ENCODE measurements around the gene ATP1B2. TPM values are rescaled to one million over a fixed set of nuclear protein-coding genes. Genes with fewer than 3 reads are reported as not detected.
"Not testable (repeated sequence)": the region's sequence is repeated elsewhere in the genome, so short reads cannot be mapped to it uniquely, and the experiment has no call there.

The ATP1B2 gene
- total RNA-seq, 1 donor from 2014 or later: not detected

GRCh38 chr17:7633093-7633492 lies 17.6 kb upstream of the ATP1B2 start:
- no peak for DNase-seq (ENCODE audit: low read depth in 2 of 2)

- DNase-seq (ENCODE audit: low read depth in 2 of 2): peak in 1 of 2 donors; percentile 54
These were observed 16.3 kb upstream of the ATP1B2 start for GRCh38 chr17:7634384-7634783.

DNA sequence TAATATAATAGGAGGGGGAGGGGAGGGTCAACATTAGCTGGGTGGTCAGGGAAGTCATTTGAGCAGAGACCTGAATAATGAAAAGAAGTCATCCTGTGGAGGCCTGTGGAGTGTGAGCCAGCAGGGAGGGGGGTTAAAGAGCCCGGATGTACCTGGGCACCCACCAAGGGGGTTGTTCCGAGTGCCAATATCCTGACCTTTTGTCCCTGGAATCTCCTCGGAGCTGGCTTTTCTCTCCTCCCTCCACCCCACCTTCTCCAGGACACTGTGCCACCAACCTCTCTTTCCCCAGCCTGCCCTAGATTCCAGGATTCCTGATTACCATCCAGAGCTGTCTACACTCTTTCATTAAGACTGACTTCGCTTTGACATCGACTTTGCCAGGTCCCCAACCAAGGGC lies 14.6 kb upstream of the ATP1B2 start:
- DNase-seq (ENCODE audit: low read depth in 2 of 2): no peak

DNA sequence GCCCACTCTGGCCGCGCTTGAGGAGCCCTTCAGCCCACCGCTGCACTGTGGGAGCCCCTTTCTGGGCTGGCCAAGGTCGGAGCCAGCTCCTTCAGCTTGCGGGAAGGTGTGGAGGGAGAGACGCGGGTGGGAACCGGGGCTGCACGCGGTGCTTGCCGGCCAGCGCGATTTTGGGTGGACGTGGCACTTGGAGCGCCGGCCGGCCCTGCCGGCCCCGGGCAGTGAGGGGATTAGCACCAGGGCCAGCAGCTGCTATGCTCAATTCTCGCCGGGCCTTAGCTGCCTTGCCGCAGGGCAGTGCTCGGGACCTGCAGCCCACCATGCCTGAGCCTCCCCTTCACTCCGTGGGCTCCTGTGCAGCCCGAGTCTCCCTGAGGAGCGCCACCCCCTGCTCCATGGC lies 9.9 kb upstream of the ATP1B2 start:
- no peak for DNase-seq (ENCODE audit: low read depth in 2 of 2)

DNA sequence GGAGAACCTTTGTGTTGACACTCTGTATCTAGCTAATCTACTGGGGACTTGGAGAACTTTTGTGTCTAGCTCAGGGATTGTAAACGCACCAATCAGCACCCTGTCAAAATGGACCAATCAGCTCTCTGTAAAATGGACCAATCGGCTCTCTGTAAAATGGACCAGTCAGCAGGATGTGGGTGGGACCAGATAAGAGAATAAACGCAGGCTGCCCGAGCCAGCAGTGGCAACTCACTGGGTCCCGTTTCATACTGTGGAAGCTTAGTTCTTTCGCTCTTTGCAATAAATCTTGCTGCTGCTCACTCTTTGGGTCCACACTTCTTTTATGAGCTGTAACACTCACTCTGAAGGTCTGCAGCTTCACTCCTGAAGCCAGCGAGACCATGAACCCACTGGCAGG lies 9.1 kb upstream of the ATP1B2 start:
- not testable (repeated sequence) for DNase-seq (ENCODE audit: low read depth in 2 of 2)

DNA sequence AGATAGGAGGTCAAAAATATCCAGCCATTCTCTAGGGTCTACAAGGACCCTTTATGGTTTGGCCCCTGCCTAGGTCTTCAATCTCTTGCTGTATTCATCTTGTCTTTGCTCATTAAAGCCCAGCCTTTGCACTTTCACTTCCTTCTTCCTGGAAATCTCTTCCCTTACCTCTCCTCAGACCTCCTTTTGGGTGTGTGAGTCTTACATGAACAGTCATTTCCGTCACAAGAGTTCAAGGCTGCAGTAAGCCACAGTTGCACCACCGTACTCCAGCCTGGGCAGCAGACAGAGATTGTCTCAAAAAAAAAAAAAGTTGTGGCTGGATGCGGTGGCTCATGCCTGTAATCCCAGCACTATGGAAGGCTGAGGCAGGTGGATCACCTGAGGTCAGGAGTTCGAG lies 6.0 kb upstream of the ATP1B2 start:
- DNase-seq (ENCODE audit: low read depth in 2 of 2): no peak

- no peak for DNase-seq (ENCODE audit: low read depth in 2 of 2)
These were observed 4.3 kb upstream of the ATP1B2 start for GRCh38 chr17:7646457-7646856.

- DNase-seq (ENCODE audit: low read depth in 2 of 2): no peak
These were observed 3.7 kb upstream of the ATP1B2 start for GRCh38 chr17:7647018-7647417.

DNA sequence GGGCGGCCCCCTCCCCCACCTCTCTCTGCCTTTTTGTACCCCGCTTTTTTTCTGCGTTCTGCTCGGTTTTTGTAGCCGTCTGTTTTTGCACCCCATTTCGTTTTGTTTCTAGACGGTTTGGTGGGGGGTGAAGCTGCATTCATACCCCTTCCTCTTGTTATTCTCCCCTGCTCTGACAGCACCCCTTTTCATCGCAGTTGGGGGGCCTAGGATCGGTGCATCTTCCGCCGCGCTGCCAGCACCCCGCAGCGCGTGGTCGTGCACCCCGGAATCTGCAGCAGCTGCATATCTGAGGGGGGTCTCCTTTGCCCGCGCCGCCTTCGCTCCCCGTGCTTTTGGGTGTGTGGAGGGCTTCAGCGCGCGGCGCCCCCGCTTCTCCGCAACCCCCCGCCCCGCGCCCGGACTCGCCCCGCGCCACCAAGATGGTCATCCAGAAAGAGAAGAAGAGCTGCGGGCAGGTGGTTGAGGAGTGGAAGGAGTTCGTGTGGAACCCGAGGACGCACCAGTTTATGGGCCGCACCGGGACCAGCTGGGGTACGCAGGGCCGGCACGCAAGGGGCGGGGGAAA lies 455 bp downstream of the ATP1B2 start:
- no peak for DNase-seq (ENCODE audit: low read depth in 2 of 2)

- DNase-seq (ENCODE audit: low read depth in 2 of 2): no peak
These were observed 1.1 kb downstream of the ATP1B2 start for GRCh38 chr17:7651665-7652387.

- DNase-seq (ENCODE audit: low read depth in 2 of 2): no peak
These were observed 1.9 kb downstream of the ATP1B2 start for GRCh38 chr17:7652388-7653356.

DNA sequence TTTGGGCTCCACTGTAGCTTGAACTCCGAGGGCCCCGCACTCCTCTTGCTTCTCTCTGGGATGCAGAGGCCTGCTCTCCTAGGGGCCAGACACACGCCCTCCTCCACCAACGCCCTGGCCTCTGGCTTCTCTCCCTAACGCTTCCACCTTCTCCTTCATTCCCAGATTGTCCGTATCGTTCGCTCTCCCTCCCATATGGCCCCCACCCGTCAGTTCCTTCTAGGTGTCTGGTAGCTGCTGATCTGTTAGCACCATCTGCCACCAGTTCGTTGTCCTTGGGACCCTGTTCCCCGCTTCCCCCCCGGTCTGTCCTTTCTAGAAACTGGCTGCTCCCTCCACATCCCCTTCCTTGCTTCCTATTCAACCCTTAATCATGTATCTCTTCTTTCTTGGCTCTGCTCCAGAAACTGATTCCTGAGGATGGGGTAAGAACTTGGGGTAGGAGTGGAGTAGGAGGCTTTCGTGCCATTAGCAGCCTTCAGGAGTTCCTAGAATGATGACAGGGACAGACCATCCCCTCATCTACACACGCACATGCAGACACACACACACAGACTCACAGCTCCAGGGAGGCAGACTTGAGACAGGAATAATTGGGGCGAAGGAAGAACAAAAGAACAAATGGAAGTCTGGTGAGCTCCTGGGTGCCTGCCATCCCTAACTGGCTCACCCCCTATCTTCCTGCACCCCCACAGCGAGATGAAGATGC lies 4.3 kb downstream of the ATP1B2 start:
- DNase-seq (ENCODE audit: low read depth in 2 of 2): no peak

- DNase-seq (ENCODE audit: low read depth in 2 of 2): no peak
These were observed 4.8 kb downstream of the ATP1B2 start for GRCh38 chr17:7655541-7655840.

DNA sequence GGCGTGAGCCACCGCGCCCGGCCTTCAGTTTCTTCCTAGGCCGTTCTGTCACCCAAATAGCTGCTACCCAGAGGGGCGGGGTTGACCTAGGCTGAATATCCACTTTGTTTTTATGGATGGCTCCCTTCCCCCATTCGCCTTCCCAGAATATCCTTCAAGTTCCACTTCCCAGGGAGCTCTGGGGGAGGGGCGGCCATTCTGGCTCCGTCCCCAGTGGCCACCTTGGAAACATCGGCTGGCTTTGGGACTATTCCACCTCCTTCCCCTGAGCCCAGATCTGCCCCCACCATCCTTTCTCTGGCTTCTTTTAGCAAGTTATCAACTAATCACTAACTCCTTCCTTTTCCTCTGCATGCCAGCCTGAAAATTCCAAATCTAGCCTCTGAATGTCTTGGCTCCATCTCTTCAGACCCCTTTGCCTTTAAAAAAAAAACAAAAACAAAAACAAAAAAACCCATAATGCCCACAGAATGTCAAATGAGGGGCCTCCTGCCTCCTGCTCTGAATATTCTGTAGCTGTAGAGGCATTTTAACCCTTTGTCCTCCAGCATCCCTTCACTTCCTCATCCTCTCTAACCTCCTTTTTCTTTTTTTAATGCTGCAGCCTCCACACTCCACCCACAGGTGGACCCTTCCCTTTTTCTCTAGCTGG lies 6.4 kb downstream of the ATP1B2 start:
- no peak for DNase-seq (ENCODE audit: low read depth in 2 of 2)

GRCh38 chr17:7667656-7668406 lies 17.1 kb downstream of the ATP1B2 start:
- DNase-seq (ENCODE audit: low read depth in 2 of 2): no peak

- no peak for DNase-seq (ENCODE audit: low read depth in 2 of 2)
These were observed 17.8 kb downstream of the ATP1B2 start for GRCh38 chr17:7668482-7668881.

DNA sequence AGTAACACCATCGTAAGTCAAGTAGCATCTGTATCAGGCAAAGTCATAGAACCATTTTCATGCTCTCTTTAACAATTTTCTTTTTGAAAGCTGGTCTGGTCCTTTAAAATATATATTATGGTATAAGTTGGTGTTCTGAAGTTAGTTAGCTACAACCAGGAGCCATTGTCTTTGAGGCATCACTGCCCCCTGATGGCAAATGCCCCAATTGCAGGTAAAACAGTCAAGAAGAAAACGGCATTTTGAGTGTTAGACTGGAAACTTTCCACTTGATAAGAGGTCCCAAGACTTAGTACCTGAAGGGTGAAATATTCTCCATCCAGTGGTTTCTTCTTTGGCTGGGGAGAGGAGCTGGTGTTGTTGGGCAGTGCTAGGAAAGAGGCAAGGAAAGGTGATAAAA lies 22.5 kb downstream of the ATP1B2 start:
- DNase-seq (ENCODE audit: low read depth in 2 of 2): no peak

DNA sequence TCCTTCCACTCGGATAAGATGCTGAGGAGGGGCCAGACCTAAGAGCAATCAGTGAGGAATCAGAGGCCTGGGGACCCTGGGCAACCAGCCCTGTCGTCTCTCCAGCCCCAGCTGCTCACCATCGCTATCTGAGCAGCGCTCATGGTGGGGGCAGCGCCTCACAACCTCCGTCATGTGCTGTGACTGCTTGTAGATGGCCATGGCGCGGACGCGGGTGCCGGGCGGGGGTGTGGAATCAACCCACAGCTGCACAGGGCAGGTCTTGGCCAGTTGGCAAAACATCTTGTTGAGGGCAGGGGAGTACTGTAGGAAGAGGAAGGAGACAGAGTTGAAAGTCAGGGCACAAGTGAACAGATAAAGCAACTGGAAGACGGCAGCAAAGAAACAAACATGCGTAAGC lies 24.2 kb downstream of the ATP1B2 start:
- no peak for DNase-seq (ENCODE audit: low read depth in 2 of 2)

DNA sequence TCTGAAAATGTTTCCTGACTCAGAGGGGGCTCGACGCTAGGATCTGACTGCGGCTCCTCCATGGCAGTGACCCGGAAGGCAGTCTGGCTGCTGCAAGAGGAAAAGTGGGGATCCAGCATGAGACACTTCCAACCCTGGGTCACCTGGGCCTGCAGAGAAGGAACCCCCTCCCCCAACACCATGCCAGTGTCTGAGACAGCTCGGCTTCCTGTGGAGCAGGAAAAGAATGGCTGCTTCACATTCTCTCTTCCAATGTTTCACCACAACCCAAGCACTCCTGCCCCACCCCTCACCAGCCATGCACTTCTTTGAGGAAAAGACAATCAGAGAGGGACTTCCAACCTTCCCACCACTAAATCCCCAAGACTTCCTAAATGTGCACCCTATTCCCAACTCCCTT lies 25.8 kb downstream of the ATP1B2 start:
- no peak for DNase-seq (ENCODE audit: low read depth in 2 of 2)

DNA sequence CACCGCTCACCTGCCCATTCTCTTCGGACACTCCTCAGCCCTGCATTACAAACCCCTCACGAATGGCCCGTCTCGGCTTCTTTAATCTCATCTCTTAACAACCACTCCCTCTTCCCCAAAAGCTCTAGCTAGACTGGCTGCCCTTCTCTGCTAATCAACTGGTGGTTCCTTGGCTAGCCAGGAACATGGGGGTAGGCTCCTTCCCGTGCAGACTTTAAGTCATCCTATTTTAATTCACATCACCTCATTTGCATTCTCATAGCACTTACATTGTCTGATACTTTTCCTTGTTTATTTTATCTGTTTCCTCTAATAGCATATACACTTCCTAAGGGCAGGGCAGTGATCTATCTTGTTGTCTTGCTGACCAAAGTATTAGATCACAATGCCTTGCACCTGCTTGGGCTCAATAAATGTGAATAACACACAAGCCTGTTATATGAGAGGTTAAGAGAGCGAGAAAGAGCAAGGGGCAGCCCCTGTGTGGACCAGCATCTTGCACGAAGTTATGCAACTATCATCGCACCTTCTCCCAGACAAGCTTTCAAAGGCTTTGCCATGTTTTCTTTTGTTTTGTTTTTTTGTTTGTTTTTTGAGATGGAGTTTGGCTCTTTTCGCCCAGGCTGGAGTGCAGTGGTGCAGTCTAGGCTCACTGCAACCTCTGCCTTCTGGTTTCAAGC lies 26.8 kb downstream of the ATP1B2 start:
- DNase-seq (ENCODE audit: low read depth in 2 of 2): no peak

Data from dermis microvascular lymphatic vessel endothelial cell (primary cell).